ENCODE results near the gene SLC34A1. TPM values are rescaled to one million over a fixed set of nuclear protein-coding genes. Genes with fewer than 3 reads are reported as not detected.

Gene SLC34A1
- total RNA-seq, 4 donors from 2014 or later: not detected

- in situ Hi-C loops (cut with MboI; ENCODE audit: low sequenced_read_pairs in 4 of 4): loop anchor here in 1 of 4 donors (10.0 kb wide), 1 partner anchor 47 kb away; no protein-coding TSS in a partner anchor
- Histone ChIP-seq H3K4me3 (no peak overlapping the region), H3K36me3 (peaks cover 0 to 18% of the 10 kb centered on the region in 2 donors), H3K9me3 (no peaks in the 10 kb centered on the region), H3K27me3 (peaks cover 0 to 3% (median 1%) of the 10 kb centered on the region in 3 donors), H3K4me1 (peaks cover 6 to 10% of the 10 kb centered on the region in 2 donors), H3K27ac (no peak overlapping the region)
- TF ChIP-seq CTCF (IDR thresholded peaks at IDR 0.05 in 4 of 5, conservative IDR thresholded peaks at IDR 0.05 in 1 of 5): no peak
- TF ChIP-seq POLR2A (IDR thresholded peaks at IDR 0.05): no peak
- ATAC-seq: no peak
- intact Hi-C loops (cut with DNase I; ENCODE audit: low total_unique reads): no loop called here
- no peak for DNase-seq
Measured at GRCh38 chr5:177442066-177442826, 58.0 kb downstream of the SLC34A1 start.

GRCh38 chr5:177443144-177443983 lies 59.1 kb downstream of the SLC34A1 start:
- no peak overlapping the region for H3K4me3 ChIP-seq
- peaks cover 12 to 19% of the 10 kb centered on the region in 2 donors for H3K4me1 ChIP-seq
- H3K9me3 ChIP-seq: no peaks in the 10 kb centered on the region
- TF ChIP-seq POLR2A (IDR thresholded peaks at IDR 0.05) (no peak), CTCF (IDR thresholded peaks at IDR 0.05 in 4 of 5, conservative IDR thresholded peaks at IDR 0.05 in 1 of 5) (no peak)
- peaks cover 0 to 11% of the 10 kb centered on the region in 2 donors for H3K36me3 ChIP-seq
- intact Hi-C loops (cut with DNase I; ENCODE audit: low total_unique reads): no loop called here
- in situ Hi-C loops (cut with MboI; ENCODE audit: low sequenced_read_pairs in 4 of 4): loop anchor here in 1 of 4 donors (10.0 kb wide), 1 partner anchor 49 kb away; no protein-coding TSS in a partner anchor
- H3K27ac ChIP-seq: no peak overlapping the region
- DNase-seq: no peak
- ATAC-seq: no peak
- H3K27me3 ChIP-seq: peaks cover 0 to 13% (median 13%) of the 10 kb centered on the region in 3 donors

- Histone ChIP-seq H3K27me3 (peaks cover 0 to 23% (median 21%) of the 10 kb centered on the region in 3 donors), H3K27ac (no peak overlapping the region), H3K4me3 (no peak overlapping the region), H3K36me3 (peaks cover 0 to 11% of the 10 kb centered on the region in 2 donors), H3K9me3 (no peaks in the 10 kb centered on the region), H3K4me1 (peaks cover 12 to 19% of the 10 kb centered on the region in 2 donors)
- intact Hi-C loops (cut with DNase I; ENCODE audit: low total_unique reads): no loop called here
- ATAC-seq (no peak), DNase-seq (no peak)
- TF ChIP-seq POLR2A (IDR thresholded peaks at IDR 0.05): no peak
- no peak for TF ChIP-seq CTCF (IDR thresholded peaks at IDR 0.05 in 4 of 5, conservative IDR thresholded peaks at IDR 0.05 in 1 of 5)
- in situ Hi-C loops (cut with MboI; ENCODE audit: low sequenced_read_pairs in 4 of 4): loop anchor here in 1 of 4 donors (10.0 kb wide), 1 partner anchor 50 kb away; no protein-coding TSS in a partner anchor
Measured at GRCh38 chr5:177444106-177445051, 60.1 kb downstream of the SLC34A1 start.
